HCT116 (cell line): Measurements from ENCODE around the gene CBX7. TPM values are rescaled to one million over a fixed set of nuclear protein-coding genes. Genes with fewer than 3 reads are reported as not detected.

Experiments
- ATAC-seq: fragments of 200-7000 bp; cut with Tn5 transposase; 2 replicates; pipeline ENCODE4 v1.9.1; 2020; ENCODE audit warnings: mild to moderate bottlenecking, moderate library complexity
- BruUV-seq: library from RNA; stranded (reverse); fragments of 400-500 nt; replicated peaks from 2 replicates; lab custom pipeline; 2021; lab: Mats Ljungman, UMichigan
- CTCF ChIA-PET: fragments of 300-600 bp; sonication (Branson Sonifier 250); formaldehyde crosslinking; loops from one replicate; lab custom pipeline; 2021; ENCODE audit warnings: antibody characterized with exemption; lab: Charles Lee
- POLR2A ChIA-PET: fragments of 300-600, 350-600 bp; sonication (Branson Sonifier 250); formaldehyde crosslinking; loops from one replicate; lab custom pipeline; 2021; ENCODE audit warnings: antibody characterized with exemption; lab: Charles Lee
- RAD21 ChIA-PET, 2 experiments: fragments of 300-600 bp; sonication (Branson Sonifier 250); formaldehyde crosslinking; loops; one replicate each; lab custom pipeline; 2023; ENCODE audit warnings: low total read pairs in 2 of 2; ENCODE audit not compliant: uncharacterized antibody in 2 of 2, unreplicated experiment in 2 of 2, low non-redundant PET in 1 of 2; lab: Charles Lee
- DNase-seq: peaks from one replicate; pipeline ENCODE4 v3.0.0-alpha.2; 2010; ENCODE audit warnings: low read depth, low spot score
- H2AFZ ChIP-seq: fragments of 200-600 bp; shearing (Covaris generic), sonication (generic); 2 replicates; pipeline ENCODE4 v1.6.1; 2017; ENCODE audit warnings: low read depth, mixed run types, mixed read lengths, antibody characterized with exemption, low read length; ENCODE audit not compliant: poor library complexity, severe bottlenecking
- H3K27ac ChIP-seq: 2 replicates; pipeline ENCODE4 v1.5.1; 2012; ENCODE audit warnings: low read depth, low read length
- H3K27me3 ChIP-seq: fragments of 200-600 bp; sonication (generic); 2 replicates; pipeline ENCODE4 v1.6.1; 2016; ENCODE audit warnings: mixed run types, low read length, mixed read lengths; ENCODE audit not compliant: insufficient read depth
- H3K36me3 ChIP-seq, 2 experiments: fragments of 200-500 bp in 1 of 2; fragments of 200-600 bp in 1 of 2; sonication (Bioruptor generic) in 1 of 2; sonication (generic) in 1 of 2; 2 replicates each; pipeline versions ENCODE4 v1.5.1 to v1.6.1; 2014 to 2016; ENCODE audit warnings: low read length in 2 of 2, inconsistent platforms in 1 of 2, mixed read lengths in 1 of 2, mixed run types in 1 of 2; ENCODE audit not compliant: insufficient read depth in 2 of 2, control insufficient read depth in 1 of 2
- H3K4me1 ChIP-seq, 2 experiments: fragments of 200-600 bp in 1 of 2; sonication (generic) in 1 of 2; 2 replicates each; pipeline versions ENCODE4 v1.5.1 to v1.6.1; 2012 to 2017; ENCODE audit warnings: low read length in 2 of 2, inconsistent platforms in 1 of 2, mild to moderate bottlenecking in 1 of 2, mixed read lengths in 1 of 2, mixed run types in 1 of 2, moderate library complexity in 1 of 2; ENCODE audit not compliant: insufficient read depth in 2 of 2, control insufficient read depth in 1 of 2
- H3K4me2 ChIP-seq: fragments of 200-600 bp; sonication (generic); 2 replicates; pipeline ENCODE4 v1.6.1; 2017; ENCODE audit warnings: mixed run types, low read length, mixed read lengths
- H3K4me3 ChIP-seq, 2 experiments: fragments of 200-600 bp in 1 of 2; sonication (generic) in 1 of 2; replicated peaks in 1 of 2; 2 replicates each; pipeline ENCODE4 v1.5.1; 2011 to 2016; ENCODE audit warnings: low read length in 2 of 2, control low read depth in 1 of 2, low read depth in 1 of 2, mild to moderate bottlenecking in 1 of 2, mixed read lengths in 1 of 2, mixed run types in 1 of 2
- H3K79me2 ChIP-seq: fragments of 200-600 bp; sonication (generic); 2 replicates; pipeline ENCODE4 v1.6.1; 2017; ENCODE audit warnings: mild to moderate bottlenecking, mixed run types, low read length, moderate library complexity, mixed read lengths; ENCODE audit not compliant: insufficient read depth
- H3K9ac ChIP-seq: fragments of 200-600 bp; sonication (generic); 2 replicates; pipeline ENCODE4 v1.6.1; 2016; ENCODE audit warnings: low read length, mixed read lengths
- H3K9me2 ChIP-seq: fragments of 200-600 bp; sonication (generic), shearing (Covaris generic); 2 replicates; pipeline ENCODE4 v1.6.1; 2017; ENCODE audit warnings: mixed run types, mild to moderate bottlenecking, moderate library complexity; ENCODE audit not compliant: insufficient read depth
- H3K9me3 ChIP-seq, 2 experiments: fragments of 200-500 bp in 1 of 2; fragments of 200-600 bp in 1 of 2; sonication (Bioruptor generic) in 1 of 2; sonication (generic) in 1 of 2; 2 replicates each; pipeline ENCODE4 v1.6.1; 2014 to 2017; ENCODE audit warnings: low read length in 2 of 2, mixed read lengths in 2 of 2, inconsistent platforms in 1 of 2, low read depth in 1 of 2, mild to moderate bottlenecking in 1 of 2, mixed run types in 1 of 2, moderate library complexity in 1 of 2; ENCODE audit not compliant: control insufficient read depth in 1 of 2, insufficient read depth in 1 of 2
- H4K20me1 ChIP-seq: fragments of 200-600 bp; sonication (generic), shearing (Covaris generic); 2 replicates; pipeline ENCODE4 v1.6.1; 2017; ENCODE audit warnings: mixed run types, mild to moderate bottlenecking, moderate library complexity; ENCODE audit not compliant: insufficient read depth
- ATF3 ChIP-seq: IDR thresholded peaks from 2 replicates; pipeline ENCODE4 v1.6.1; 2012
- CEBPB ChIP-seq: IDR thresholded peaks from 2 replicates; pipeline ENCODE4 v1.6.1; 2012; ENCODE audit warnings: low read depth
- CTCF ChIP-seq, 3 experiments: fragments of 200-600 bp in 1 of 3; sonication (generic) in 1 of 3; IDR thresholded peaks in 2 of 3; conservative IDR thresholded peaks in 1 of 3; 2 replicates each; pipeline ENCODE4 v1.5.1; 2012 to 2017; ENCODE audit warnings: low read depth in 2 of 3, low read length in 2 of 3, antibody characterized with exemption in 1 of 3, borderline replicate concordance in 1 of 3, control low read depth in 1 of 3, mild to moderate bottlenecking in 1 of 3, mixed read lengths in 1 of 3, mixed run types in 1 of 3, moderate library complexity in 1 of 3; ENCODE audit not compliant: insufficient read depth in 1 of 3
- EGR1 ChIP-seq: IDR thresholded peaks from 2 replicates; pipeline ENCODE4 v1.6.1; 2012; ENCODE audit warnings: low read depth
- EZH2 ChIP-seq: fragments of 200-600 bp; sonication (generic); IDR thresholded peaks from 2 replicates; pipeline ENCODE4 v1.6.1; 2017; ENCODE audit warnings: antibody characterized with exemption, mixed run types
- FOSL1 ChIP-seq: IDR thresholded peaks from 2 replicates; pipeline ENCODE4 v1.6.1; 2012; ENCODE audit warnings: low read depth
- JUND ChIP-seq: IDR thresholded peaks from 2 replicates; pipeline ENCODE4 v1.6.1; 2012
- MAX ChIP-seq: IDR thresholded peaks from 2 replicates; pipeline ENCODE4 v1.6.1; 2012
- POLR2AphosphoS5 ChIP-seq: IDR thresholded peaks from 2 replicates; pipeline ENCODE4 v1.6.1; 2011; ENCODE audit warnings: mild to moderate bottlenecking, low read depth, low read length, moderate library complexity
- SRF ChIP-seq: IDR thresholded peaks from 2 replicates; pipeline ENCODE4 v1.6.1; 2012; ENCODE audit warnings: low read depth
- TCF7L2 ChIP-seq: IDR thresholded peaks from 2 replicates; pipeline ENCODE4 v1.7.0; 2011; ENCODE audit warnings: borderline replicate concordance, inconsistent platforms; ENCODE audit not compliant: insufficient read depth, insufficient read length; ENCODE audit errors: extremely low read depth
- YY1 ChIP-seq: IDR thresholded peaks from 2 replicates; pipeline ENCODE4 v1.6.1; 2011; ENCODE audit warnings: low read length, low read depth, moderate library complexity, mild to moderate bottlenecking; ENCODE audit not compliant: insufficient replicate concordance; ENCODE audit errors: extremely low read depth
- ZBTB33 ChIP-seq: IDR thresholded peaks from 2 replicates; pipeline ENCODE4 v1.6.1; 2011; ENCODE audit warnings: mild to moderate bottlenecking, low read length, moderate library complexity; ENCODE audit not compliant: insufficient replicate concordance; ENCODE audit errors: extremely low read depth
- ZFX ChIP-seq: fragments of 450-650 bp; IDR thresholded peaks from 2 replicates; pipeline ENCODE4 v1.6.1; 2017
- ZNF274 ChIP-seq: fragments of 200-500 bp; sonication (Bioruptor generic); IDR thresholded peaks from 2 replicates; pipeline ENCODE4 v1.6.1; 2014; ENCODE audit warnings: mild to moderate bottlenecking, low read depth, low read length, inconsistent platforms
- intact Hi-C: fragments of 100-400 bp; cut with micrococcal nuclease; formaldehyde crosslinking; loops from 2 replicates; pipeline ENCODE4 v1.10.0; 2022
- total RNA-seq: library from RNA; stranded (reverse); gene quantifications from one replicate; pipeline ENCODE4 v1.2.1, GENCODE V29; 2021; ENCODE audit not compliant: unreplicated experiment

Gene CBX7
- total RNA-seq, 1 experiment from 2014 or later, result 20.1 TPM

GRCh38 chr22:39128508-39128907 is 24.0 kb downstream of the CBX7 start (continued):
- TF ChIP-seq ZBTB33, result no peak
- no peak for TF ChIP-seq ZNF274
- no peak for TF ChIP-seq EZH2

- intact Hi-C loops, result no loop called here
- DNase-seq (no peak), ATAC-seq (no peak)
- H3K9me2 ChIP-seq, result no peaks in the 10 kb centered on the region
- BruUV-seq, result no TSS peak
- H3K9me3 ChIP-seq, result no peaks in the 10 kb centered on the region
- H4K20me1 ChIP-seq, result no peaks in the 10 kb centered on the region
- no peak overlapping the region for H3K9ac ChIP-seq
- no peak overlapping the region for H3K27ac ChIP-seq
- H3K4me2 ChIP-seq, result no peak overlapping the region
- H3K79me2 ChIP-seq, result no peaks in the 10 kb centered on the region
- RAD21 ChIA-PET, result no interaction called here
- no peak for TF ChIP-seq YY1
- TF ChIP-seq CTCF (IDR thresholded peaks at IDR 0.05 in 2 of 3, conservative IDR thresholded peaks at IDR 0.05 in 1 of 3; ENCODE audit: borderline replicate concordance in 1 of 3, insufficient read depth in 1 of 3, low read depth in 2 of 3, low read length in 2 of 3), result no peak
- no peak for TF ChIP-seq ZFX
- TF ChIP-seq ZNF274, result no peak
- no peak for TF ChIP-seq ATF3
- TF ChIP-seq CEBPB, result no peak
- TF ChIP-seq JUND, result no peak
- no peak for TF ChIP-seq MAX
- TF ChIP-seq FOSL1, result no peak
- TF ChIP-seq POLR2AphosphoS5, result no peak
- TF ChIP-seq TCF7L2, result no peak
- TF ChIP-seq SRF, result no peak
- no peak for TF ChIP-seq EGR1
- H3K4me3 ChIP-seq, result no peak overlapping the region
- H3K27me3 ChIP-seq, result no peaks in the 10 kb centered on the region
- POLR2A ChIA-PET, result no interaction called here
- H2AFZ ChIP-seq, result no peak overlapping the region
- no peaks in the 10 kb centered on the region for H3K4me1 ChIP-seq
- H3K36me3 ChIP-seq, result no peaks in the 10 kb centered on the region
- CTCF ChIA-PET, result no interaction called here
Observed at GRCh38 chr22:39125622-39126021, 26.9 kb downstream of the CBX7 start.
